Activated CD4-positive, alpha-beta memory T cell treated with anti-CD3 and anti-CD28 coated beads, Interleukin-2, amount 10 ng/mL, durations not matched to agents 7 days and 5 days (primary cell): ENCODE results near the gene NCAN. TPM values are rescaled to one million over a fixed set of nuclear protein-coding genes. Genes with fewer than 3 reads are reported as not detected.

ENCODE experiments used
- CTCF ChIA-PET: fragments of 350-600 bp; sonication (Branson Sonifier 250); formaldehyde crosslinking; loops from one replicate; lab custom pipeline; 2021; ENCODE audit warnings: antibody characterized with exemption, inconsistent platforms; lab: Charles Lee
- POLR2A ChIA-PET: fragments of 350-600 bp; sonication (Branson Sonifier 250); formaldehyde crosslinking; loops from one replicate; lab custom pipeline; 2021; ENCODE audit warnings: antibody characterized with exemption; lab: Charles Lee
- DNase-seq: peaks from one replicate; pipeline ENCODE4 v3.0.0-alpha.2; 2020
- H3K27ac Mint-ChIP-seq: one replicate; pipeline ENCODE4 v1.8.0; 2021; ENCODE audit warnings: mild to moderate bottlenecking, mixed read lengths
- H3K27me3 Mint-ChIP-seq: one replicate; pipeline ENCODE4 v1.8.0; 2021; ENCODE audit warnings: mixed read lengths
- H3K36me3 Mint-ChIP-seq: one replicate; pipeline ENCODE4 v1.8.0; 2021; ENCODE audit warnings: low read depth, mixed read lengths
- H3K4me1 Mint-ChIP-seq: one replicate; pipeline ENCODE4 v1.8.0; 2021; ENCODE audit warnings: mixed read lengths
- H3K4me3 Mint-ChIP-seq: one replicate; pipeline ENCODE4 v1.8.0; 2021; ENCODE audit warnings: mild to moderate bottlenecking, mixed read lengths
- H3K9me3 Mint-ChIP-seq: one replicate; pipeline ENCODE4 v1.8.0; 2021; ENCODE audit warnings: mixed read lengths
- total RNA-seq, 2 experiments: library from RNA; stranded (reverse); gene quantifications; one replicate each; pipeline ENCODE4 v1.2.3, GENCODE V29; 2021

The NCAN gene
- total RNA-seq, 2 experiments from 2014 or later, result not detected

GRCh38 chr19:19258589-19259338 is 47.0 kb downstream of the NCAN start:
- no peak overlapping the region for H3K4me3 Mint-ChIP-seq
- peaks cover 31% of the 10 kb centered on the region for H3K27me3 Mint-ChIP-seq
- no peak for DNase-seq
- no peaks in the 10 kb centered on the region for H3K36me3 Mint-ChIP-seq
- no peaks in the 10 kb centered on the region for H3K9me3 Mint-ChIP-seq
- H3K27ac Mint-ChIP-seq, result no peak overlapping the region
- POLR2A ChIA-PET, result no interaction called here
- H3K4me1 Mint-ChIP-seq, result peaks cover 4% of the 10 kb centered on the region
- CTCF ChIA-PET, result no interaction called here

DNA sequence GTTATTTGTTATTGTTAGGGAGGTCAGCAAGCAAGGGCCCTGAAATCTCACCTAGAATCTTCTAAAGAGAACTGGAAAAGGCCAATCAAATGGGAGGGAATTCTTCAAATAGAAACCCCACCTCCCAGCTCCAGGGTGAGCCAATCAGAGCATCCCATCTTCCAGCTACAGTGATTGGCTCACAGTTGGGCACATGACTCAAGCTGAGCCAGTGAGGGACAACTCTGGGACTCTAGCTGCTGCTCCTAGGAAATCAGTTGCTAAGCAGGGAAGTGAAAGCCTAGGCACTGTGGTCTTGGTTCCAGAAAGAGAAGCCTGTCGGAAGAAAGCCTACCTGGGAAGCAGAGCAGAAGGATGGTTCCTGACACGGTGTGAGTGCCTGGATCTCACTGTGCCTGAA is 48.0 kb downstream of the NCAN start:
- Mint-ChIP-seq H3K4me3 (no peak overlapping the region), H3K27me3 (peaks cover 35% of the 10 kb centered on the region), H3K27ac (no peak overlapping the region), H3K4me1 (peaks cover 4% of the 10 kb centered on the region), H3K36me3 (no peaks in the 10 kb centered on the region), H3K9me3 (no peaks in the 10 kb centered on the region)
- ChIA-PET CTCF (no interaction called here), POLR2A (no interaction called here)
- DNase-seq, result no peak

- H3K4me3 Mint-ChIP-seq, result no peak overlapping the region
- H3K36me3 Mint-ChIP-seq, result no peaks in the 10 kb centered on the region
- H3K9me3 Mint-ChIP-seq, result no peaks in the 10 kb centered on the region
- peaks cover 33% of the 10 kb centered on the region for H3K27me3 Mint-ChIP-seq
- DNase-seq, result no peak
- ChIA-PET CTCF (no interaction called here), POLR2A (no interaction called here)
- peaks cover 4% of the 10 kb centered on the region for H3K4me1 Mint-ChIP-seq
- H3K27ac Mint-ChIP-seq, result no peak overlapping the region
Observed at GRCh38 chr19:19260417-19261214, 48.9 kb downstream of the NCAN start.

DNA sequence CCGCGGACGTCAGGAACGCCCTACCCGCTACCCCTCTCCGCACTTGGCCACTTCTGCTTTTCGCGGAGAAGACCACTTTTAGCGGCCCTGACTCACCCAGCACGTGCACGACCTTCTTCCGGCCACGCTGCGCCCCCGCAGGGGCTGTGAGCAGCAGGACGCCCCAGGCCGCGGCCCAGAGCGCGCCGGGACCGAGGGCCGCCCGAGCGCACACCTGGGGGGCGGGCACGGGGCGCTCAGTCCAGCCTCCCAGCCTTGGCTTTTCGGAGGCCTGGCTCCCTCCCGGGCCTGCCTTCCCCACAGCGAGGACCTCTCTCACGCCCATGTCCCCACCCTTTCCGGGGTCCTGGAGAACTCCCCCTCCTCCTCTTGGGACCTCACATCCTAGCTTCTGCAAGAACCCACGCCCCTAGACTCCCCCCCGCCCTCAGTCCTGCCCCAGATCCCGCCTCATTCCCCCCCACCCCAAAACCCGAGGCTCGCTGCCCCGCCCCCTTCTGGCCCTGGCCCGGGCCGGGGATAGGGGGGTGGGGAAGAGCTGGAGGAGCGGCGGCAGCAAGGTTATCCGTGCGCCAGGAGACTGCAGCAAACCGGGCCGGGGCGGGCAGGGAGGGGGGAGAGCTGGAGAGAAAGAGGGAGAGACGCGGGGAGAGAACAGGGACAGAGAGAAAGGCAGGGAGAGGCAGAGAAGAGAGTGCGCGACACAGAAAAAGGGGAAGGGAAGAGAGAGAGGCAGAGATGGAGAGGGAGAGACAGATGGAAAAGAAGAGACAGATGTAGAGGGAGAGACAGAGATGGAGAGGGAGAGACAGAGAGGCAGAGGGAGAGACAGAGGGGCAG is 49.8 kb downstream of the NCAN start:
- peaks cover 4% of the 10 kb centered on the region for H3K4me1 Mint-ChIP-seq
- CTCF ChIA-PET, result no interaction called here
- DNase-seq, result no peak
- POLR2A ChIA-PET, result no interaction called here
- H3K4me3 Mint-ChIP-seq, result no peak overlapping the region
- H3K27ac Mint-ChIP-seq, result no peak overlapping the region
- H3K36me3 Mint-ChIP-seq, result no peaks in the 10 kb centered on the region
- no peaks in the 10 kb centered on the region for H3K9me3 Mint-ChIP-seq
- peaks cover 33% of the 10 kb centered on the region for H3K27me3 Mint-ChIP-seq

GRCh38 chr19:19262190-19263057 is 50.7 kb downstream of the NCAN start:
- Mint-ChIP-seq H3K9me3 (no peaks in the 10 kb centered on the region), H3K4me1 (peaks cover 4% of the 10 kb centered on the region), H3K36me3 (no peaks in the 10 kb centered on the region), H3K4me3 (no peak overlapping the region), H3K27me3 (peaks cover 33% of the 10 kb centered on the region), H3K27ac (no peak overlapping the region)
- ChIA-PET CTCF (no interaction called here), POLR2A (no interaction called here)
- DNase-seq, result no peak

- peaks cover 4% of the 10 kb centered on the region for H3K4me1 Mint-ChIP-seq
- H3K27me3 Mint-ChIP-seq, result peaks cover 33% of the 10 kb centered on the region
- no peaks in the 10 kb centered on the region for H3K9me3 Mint-ChIP-seq
- no peak overlapping the region for H3K27ac Mint-ChIP-seq
- ChIA-PET POLR2A (no interaction called here), CTCF (no interaction called here)
- no peaks in the 10 kb centered on the region for H3K36me3 Mint-ChIP-seq
- no peak overlapping the region for H3K4me3 Mint-ChIP-seq
- DNase-seq, result no peak
Observed at GRCh38 chr19:19263886-19264487, 52.2 kb downstream of the NCAN start.

DNA sequence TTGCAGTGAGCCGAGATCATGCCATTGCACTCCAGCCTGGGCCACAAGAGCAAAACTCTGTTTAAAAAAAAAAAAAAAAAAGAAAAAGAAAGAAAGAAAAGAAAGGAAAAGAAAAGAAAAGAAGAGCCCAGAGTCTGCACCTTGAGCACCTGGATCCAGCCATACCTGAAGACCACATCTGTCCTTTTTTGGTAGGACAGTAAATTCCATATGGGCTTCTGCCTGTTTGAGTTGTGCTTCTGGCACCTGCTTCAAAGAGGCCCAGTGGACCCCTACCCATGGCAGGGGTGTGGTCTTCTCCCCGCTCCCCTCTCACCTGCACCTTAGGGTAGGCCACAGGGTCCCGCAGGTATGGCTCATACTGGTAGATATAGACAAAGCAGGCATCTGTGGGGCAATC is 55.5 kb downstream of the NCAN start:
- POLR2A ChIA-PET, result no interaction called here
- Mint-ChIP-seq H3K27me3 (peaks cover 23% of the 10 kb centered on the region), H3K4me1 (peaks cover 2% of the 10 kb centered on the region), H3K36me3 (no peaks in the 10 kb centered on the region), H3K9me3 (no peaks in the 10 kb centered on the region), H3K27ac (no peak overlapping the region), H3K4me3 (no peak overlapping the region)
- DNase-seq, result no peak
- CTCF ChIA-PET, result no interaction called here

DNA sequence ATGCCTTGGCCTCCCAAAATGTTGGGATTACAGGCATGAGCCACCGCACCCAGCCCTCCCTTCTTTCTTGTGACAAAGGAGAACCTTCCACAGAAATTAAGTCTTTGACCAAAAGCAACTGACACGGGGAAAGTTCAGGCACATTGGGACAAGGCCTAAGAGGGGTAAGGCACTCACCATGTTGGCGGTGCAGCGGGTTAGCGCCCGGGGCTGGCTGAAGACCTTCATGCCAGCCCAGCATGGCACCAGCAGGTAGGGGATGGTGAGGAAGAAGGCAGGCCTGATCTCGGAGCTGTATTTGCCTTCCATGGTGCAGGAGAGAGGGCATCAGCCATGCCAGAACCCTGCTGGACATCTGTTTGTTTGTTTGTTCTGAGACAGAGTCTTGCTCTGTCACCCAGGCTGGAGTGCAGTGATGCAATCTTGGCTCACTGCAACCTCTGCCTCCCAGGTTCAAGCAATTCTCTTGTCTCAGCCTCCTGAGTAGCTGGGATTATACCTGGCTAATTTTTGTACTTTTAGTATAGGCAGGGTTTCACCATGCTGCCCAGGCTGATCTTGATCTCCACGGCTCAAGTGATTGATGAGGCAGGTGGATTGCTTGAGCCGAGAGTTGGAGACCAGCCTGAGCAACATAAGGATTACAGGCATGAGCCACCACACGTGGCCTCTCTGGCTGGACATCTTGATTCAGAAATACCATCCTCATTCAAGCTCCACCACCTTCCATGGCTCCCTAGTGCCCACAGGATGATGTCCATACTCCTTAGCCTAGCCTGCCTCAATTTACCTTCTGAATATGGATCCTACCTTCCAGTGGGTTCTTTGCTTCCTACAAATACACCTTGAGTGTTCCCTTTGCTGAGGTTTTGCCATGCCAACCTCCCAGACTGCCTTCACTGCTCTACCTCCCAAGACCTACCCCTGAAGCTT is 57.0 kb downstream of the NCAN start:
- H3K9me3 Mint-ChIP-seq, result no peaks in the 10 kb centered on the region

GRCh38 chr19:19269952-19270694 is 58.4 kb downstream of the NCAN start:
- ChIA-PET POLR2A (interaction anchor here (1.1 kb wide), 1 partner anchor 10 kb away, joined by 3 read pairs; no protein-coding TSS in a partner anchor), CTCF (no interaction called here)
- Mint-ChIP-seq H3K4me1 (peaks cover 3% of the 10 kb centered on the region), H3K36me3 (no peaks in the 10 kb centered on the region), H3K4me3 (no peak overlapping the region), H3K9me3 (no peaks in the 10 kb centered on the region), H3K27me3 (peaks cover 23% of the 10 kb centered on the region), H3K27ac (no peak overlapping the region)
- no peak for DNase-seq

More for the DNA sequence above, 57.0 kb downstream of the NCAN start:
- Mint-ChIP-seq H3K36me3 (no peaks in the 10 kb centered on the region), H3K4me3 (no peak overlapping the region), H3K27me3 (peaks cover 21% of the 10 kb centered on the region), H3K4me1 (peaks cover 3% of the 10 kb centered on the region), H3K27ac (no peak overlapping the region)
- ChIA-PET CTCF (no interaction called here), POLR2A (no interaction called here)
- no peak for DNase-seq

- Mint-ChIP-seq H3K27ac (no peak overlapping the region), H3K4me3 (no peak overlapping the region), H3K4me1 (peaks cover 3% of the 10 kb centered on the region), H3K9me3 (no peaks in the 10 kb centered on the region), H3K36me3 (no peaks in the 10 kb centered on the region), H3K27me3 (peaks cover 23% of the 10 kb centered on the region)
- ChIA-PET CTCF (no interaction called here), POLR2A (interaction anchor here (1.1 kb wide), 1 partner anchor 9 kb away, joined by 3 read pairs; no protein-coding TSS in a partner anchor)
- DNase-seq, result no peak
Observed at GRCh38 chr19:19270749-19271571, 59.2 kb downstream of the NCAN start.
